ENCODE measurements around the gene PTP4A1. TPM values are rescaled to one million over a fixed set of nuclear protein-coding genes. Genes with fewer than 3 reads are reported as not detected.

Gene PTP4A1
- polyA plus RNA-seq, 1 donor from 2014 or later: 57.6 TPM

DNA sequence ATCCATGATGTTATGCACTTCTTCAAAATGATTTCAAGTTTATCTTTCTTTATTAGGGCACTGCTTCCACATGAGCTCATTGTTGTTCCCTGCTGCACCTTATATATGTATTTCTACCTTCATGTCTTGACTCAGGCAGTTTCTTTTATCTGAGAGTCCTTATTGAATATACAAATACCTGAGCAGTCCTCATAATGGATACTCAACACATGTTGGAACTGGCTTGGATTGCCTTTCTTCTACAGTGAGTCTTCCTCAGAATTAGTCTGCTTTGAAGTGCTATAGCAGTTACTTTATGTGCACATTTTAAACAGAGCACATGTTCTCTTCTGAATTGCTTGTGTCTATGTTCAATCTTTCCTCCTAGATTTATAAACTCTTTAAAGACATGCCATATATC lies 45.3 kb upstream of the PTP4A1 start:
- Histone ChIP-seq H3K9me2 (ENCODE audit: insufficient read depth, low read length) (no peaks in the 10 kb centered on the region), H3K4me3 (ENCODE audit: low read length) (no peak overlapping the region), H2AFZ (ENCODE audit: low read depth, low read length) (no peak overlapping the region), H3K9me3 (ENCODE audit: low read length) (no peaks in the 10 kb centered on the region), H3K36me3 (ENCODE audit: insufficient read depth, low read length) (no peaks in the 10 kb centered on the region), H3F3A (ENCODE audit: insufficient read depth, low read length, poor library complexity, severe bottlenecking) (no peaks in the 10 kb centered on the region), H3K27ac (ENCODE audit: low read length) (no peak overlapping the region), H3K4me2 (ENCODE audit: low read length) (no peak overlapping the region), H3K27me3 (ENCODE audit: insufficient read depth, low read depth, low read length) (no peaks in the 10 kb centered on the region), H3K79me2 (replicated peaks; ENCODE audit: insufficient read depth, low read length) (no peaks in the 10 kb centered on the region), H3K9ac (ENCODE audit: low read length) (no peak overlapping the region), H4K20me1 (ENCODE audit: insufficient read depth) (no peaks in the 10 kb centered on the region)
- TF ChIP-seq SMC3 (conservative IDR thresholded peaks at IDR 0.05; ENCODE audit: poor library complexity): no peak
- TF ChIP-seq EP300 (conservative IDR thresholded peaks at IDR 0.05; ENCODE audit: poor library complexity, severe bottlenecking): no peak
- TF ChIP-seq MXI1 (conservative IDR thresholded peaks at IDR 0.05; ENCODE audit: poor library complexity, severe bottlenecking): no peak
- TF ChIP-seq POLR2AphosphoS5 (IDR thresholded peaks at IDR 0.05): no peak
- TF ChIP-seq EZH2 (IDR thresholded peaks at IDR 0.05; ENCODE audit: borderline replicate concordance, insufficient read depth, low read length, poor library complexity, severe bottlenecking): no peak
- no peak for TF ChIP-seq TAF1 (IDR thresholded peaks at IDR 0.05; ENCODE audit: low read depth)

DNA sequence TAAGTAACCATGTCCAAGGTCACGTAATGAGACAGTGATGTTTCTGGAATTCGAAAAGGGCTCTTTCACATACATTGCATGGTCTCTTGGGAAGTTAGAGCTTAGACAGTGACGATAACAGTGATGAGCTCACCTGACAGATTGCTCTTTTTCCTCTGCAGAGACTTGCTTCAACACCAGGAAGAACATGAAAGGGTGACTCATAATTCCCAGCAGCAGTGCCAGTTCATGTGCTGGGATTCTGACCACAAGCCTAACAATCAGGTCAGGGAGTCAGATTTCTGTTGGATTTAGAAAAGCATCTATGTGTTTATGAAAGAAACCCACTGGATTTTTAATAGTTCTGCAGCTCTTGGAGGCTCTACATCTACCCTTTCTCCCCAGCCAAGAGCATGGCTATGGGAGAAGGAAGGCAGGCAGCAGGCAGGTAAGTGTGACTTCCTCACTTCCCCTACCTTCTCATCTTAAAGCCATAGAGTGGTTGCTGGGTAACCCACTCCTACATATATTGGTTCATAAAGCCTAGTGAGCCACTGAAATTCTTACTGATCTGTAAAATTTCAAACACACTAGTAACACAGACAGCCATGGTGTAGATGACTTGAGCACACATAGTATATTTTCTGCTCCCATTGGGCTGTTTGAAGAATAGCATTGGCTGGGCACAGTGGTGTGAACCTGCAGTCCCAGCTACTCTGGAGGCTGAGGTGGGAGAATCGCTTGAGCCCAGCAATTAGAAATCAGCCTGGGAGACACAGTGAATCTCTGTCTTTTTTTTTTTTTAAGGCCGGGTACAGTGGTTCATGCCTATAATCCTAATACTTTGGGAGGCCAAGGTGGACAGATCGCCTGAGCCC lies 44.4 kb upstream of the PTP4A1 start:
- TF ChIP-seq, protein P1, sequence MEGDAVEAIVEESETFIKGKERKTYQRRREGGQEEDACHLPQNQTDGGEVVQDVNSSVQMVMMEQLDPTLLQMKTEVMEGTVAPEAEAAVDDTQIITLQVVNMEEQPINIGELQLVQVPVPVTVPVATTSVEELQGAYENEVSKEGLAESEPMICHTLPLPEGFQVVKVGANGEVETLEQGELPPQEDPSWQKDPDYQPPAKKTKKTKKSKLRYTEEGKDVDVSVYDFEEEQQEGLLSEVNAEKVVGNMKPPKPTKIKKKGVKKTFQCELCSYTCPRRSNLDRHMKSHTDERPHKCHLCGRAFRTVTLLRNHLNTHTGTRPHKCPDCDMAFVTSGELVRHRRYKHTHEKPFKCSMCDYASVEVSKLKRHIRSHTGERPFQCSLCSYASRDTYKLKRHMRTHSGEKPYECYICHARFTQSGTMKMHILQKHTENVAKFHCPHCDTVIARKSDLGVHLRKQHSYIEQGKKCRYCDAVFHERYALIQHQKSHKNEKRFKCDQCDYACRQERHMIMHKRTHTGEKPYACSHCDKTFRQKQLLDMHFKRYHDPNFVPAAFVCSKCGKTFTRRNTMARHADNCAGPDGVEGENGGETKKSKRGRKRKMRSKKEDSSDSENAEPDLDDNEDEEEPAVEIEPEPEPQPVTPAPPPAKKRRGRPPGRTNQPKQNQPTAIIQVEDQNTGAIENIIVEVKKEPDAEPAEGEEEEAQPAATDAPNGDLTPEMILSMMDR (IDR thresholded peaks at IDR 0.05; ENCODE audit: poor library complexity, severe bottlenecking): no peak
- TF ChIP-seq RAD21 (conservative IDR thresholded peaks at IDR 0.05) (no peak), EZH2 (IDR thresholded peaks at IDR 0.05; ENCODE audit: borderline replicate concordance, insufficient read depth, low read length, poor library complexity, severe bottlenecking) (no peak), TAF1 (IDR thresholded peaks at IDR 0.05; ENCODE audit: low read depth) (no peak)
- no peaks in the 10 kb centered on the region for H3F3A ChIP-seq (ENCODE audit: insufficient read depth, low read length, poor library complexity, severe bottlenecking)
- H4K20me1 ChIP-seq (ENCODE audit: insufficient read depth): no peaks in the 10 kb centered on the region
- H3K9me3 ChIP-seq (ENCODE audit: low read length): no peaks in the 10 kb centered on the region
- no peak overlapping the region for H3K4me2 ChIP-seq (ENCODE audit: low read length)
- no peaks in the 10 kb centered on the region for H3K79me2 ChIP-seq (replicated peaks; ENCODE audit: insufficient read depth, low read length)
- H3K9me2 ChIP-seq (ENCODE audit: insufficient read depth, low read length): no peaks in the 10 kb centered on the region
- no peak overlapping the region for H3K4me3 ChIP-seq (ENCODE audit: low read length)
- no peaks in the 10 kb centered on the region for H3K27me3 ChIP-seq (ENCODE audit: insufficient read depth, low read depth, low read length)
- H3K27ac ChIP-seq (ENCODE audit: low read length): no peak overlapping the region
- no peaks in the 10 kb centered on the region for H3K36me3 ChIP-seq (ENCODE audit: insufficient read depth, low read length)
- no peak overlapping the region for H3K9ac ChIP-seq (ENCODE audit: low read length)
- no peak overlapping the region for H2AFZ ChIP-seq (ENCODE audit: low read depth, low read length)

DNA sequence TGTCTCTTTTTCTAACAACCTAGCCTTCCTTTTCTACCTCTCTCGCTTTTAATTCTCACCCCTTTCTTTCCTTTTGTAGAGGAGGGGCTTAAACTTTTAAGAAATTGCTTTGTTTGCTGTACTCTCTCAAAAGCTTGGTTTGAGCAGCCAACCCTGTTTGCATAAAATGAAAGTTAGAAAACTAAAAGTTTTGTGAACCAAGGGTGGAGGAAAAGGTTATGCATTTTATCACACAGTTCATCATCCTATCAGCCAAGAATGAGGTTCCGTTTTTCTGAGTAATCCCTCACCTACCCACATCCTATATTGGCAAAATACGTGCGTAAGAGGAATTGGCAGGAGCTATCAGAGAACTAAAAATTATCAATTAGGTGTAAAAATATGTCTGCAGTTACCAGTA lies 42.8 kb upstream of the PTP4A1 start:
- Histone ChIP-seq H4K20me1 (ENCODE audit: insufficient read depth) (no peaks in the 10 kb centered on the region), H3K79me2 (replicated peaks; ENCODE audit: insufficient read depth, low read length) (no peaks in the 10 kb centered on the region), H3K9me2 (ENCODE audit: insufficient read depth, low read length) (no peaks in the 10 kb centered on the region), H3K36me3 (ENCODE audit: insufficient read depth, low read length) (no peaks in the 10 kb centered on the region), H3K4me3 (ENCODE audit: low read length) (no peak overlapping the region), H3F3A (ENCODE audit: insufficient read depth, low read length, poor library complexity, severe bottlenecking) (no peaks in the 10 kb centered on the region), H3K9ac (ENCODE audit: low read length) (no peak overlapping the region), H3K9me3 (ENCODE audit: low read length) (no peaks in the 10 kb centered on the region), H2AFZ (ENCODE audit: low read depth, low read length) (no peak overlapping the region), H3K4me2 (ENCODE audit: low read length) (no peak overlapping the region), H3K27ac (ENCODE audit: low read length) (no peak overlapping the region), H3K27me3 (ENCODE audit: insufficient read depth, low read depth, low read length) (no peaks in the 10 kb centered on the region)
- TF ChIP-seq EP300 (conservative IDR thresholded peaks at IDR 0.05; ENCODE audit: poor library complexity, severe bottlenecking) (no peak), SMC3 (conservative IDR thresholded peaks at IDR 0.05; ENCODE audit: poor library complexity) (no peak), EZH2 (IDR thresholded peaks at IDR 0.05; ENCODE audit: borderline replicate concordance, insufficient read depth, low read length, poor library complexity, severe bottlenecking) (no peak), MXI1 (conservative IDR thresholded peaks at IDR 0.05; ENCODE audit: poor library complexity, severe bottlenecking) (no peak), POLR2AphosphoS5 (IDR thresholded peaks at IDR 0.05) (no peak), RAD21 (conservative IDR thresholded peaks at IDR 0.05) (no peak), TAF1 (IDR thresholded peaks at IDR 0.05; ENCODE audit: low read depth) (no peak)
- TF ChIP-seq, protein P1 (IDR thresholded peaks at IDR 0.05; ENCODE audit: poor library complexity, severe bottlenecking): no peak
- TF ChIP-seq, protein P2, sequence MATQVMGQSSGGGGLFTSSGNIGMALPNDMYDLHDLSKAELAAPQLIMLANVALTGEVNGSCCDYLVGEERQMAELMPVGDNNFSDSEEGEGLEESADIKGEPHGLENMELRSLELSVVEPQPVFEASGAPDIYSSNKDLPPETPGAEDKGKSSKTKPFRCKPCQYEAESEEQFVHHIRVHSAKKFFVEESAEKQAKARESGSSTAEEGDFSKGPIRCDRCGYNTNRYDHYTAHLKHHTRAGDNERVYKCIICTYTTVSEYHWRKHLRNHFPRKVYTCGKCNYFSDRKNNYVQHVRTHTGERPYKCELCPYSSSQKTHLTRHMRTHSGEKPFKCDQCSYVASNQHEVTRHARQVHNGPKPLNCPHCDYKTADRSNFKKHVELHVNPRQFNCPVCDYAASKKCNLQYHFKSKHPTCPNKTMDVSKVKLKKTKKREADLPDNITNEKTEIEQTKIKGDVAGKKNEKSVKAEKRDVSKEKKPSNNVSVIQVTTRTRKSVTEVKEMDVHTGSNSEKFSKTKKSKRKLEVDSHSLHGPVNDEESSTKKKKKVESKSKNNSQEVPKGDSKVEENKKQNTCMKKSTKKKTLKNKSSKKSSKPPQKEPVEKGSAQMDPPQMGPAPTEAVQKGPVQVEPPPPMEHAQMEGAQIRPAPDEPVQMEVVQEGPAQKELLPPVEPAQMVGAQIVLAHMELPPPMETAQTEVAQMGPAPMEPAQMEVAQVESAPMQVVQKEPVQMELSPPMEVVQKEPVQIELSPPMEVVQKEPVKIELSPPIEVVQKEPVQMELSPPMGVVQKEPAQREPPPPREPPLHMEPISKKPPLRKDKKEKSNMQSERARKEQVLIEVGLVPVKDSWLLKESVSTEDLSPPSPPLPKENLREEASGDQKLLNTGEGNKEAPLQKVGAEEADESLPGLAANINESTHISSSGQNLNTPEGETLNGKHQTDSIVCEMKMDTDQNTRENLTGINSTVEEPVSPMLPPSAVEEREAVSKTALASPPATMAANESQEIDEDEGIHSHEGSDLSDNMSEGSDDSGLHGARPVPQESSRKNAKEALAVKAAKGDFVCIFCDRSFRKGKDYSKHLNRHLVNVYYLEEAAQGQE (IDR thresholded peaks at IDR 0.05; ENCODE audit: borderline replicate concordance): no peak

Measured in neural cell (in vitro differentiated cells).